Testis (tissue), 2 donors: Measurements from ENCODE around the gene CRB1.

Source experiments
- POLR2A ChIP-seq: fragments of 450-650 bp; IDR thresholded peaks from one replicate; pipeline ENCODE4 v1.6.1; 2017; ENCODE audit warnings: antibody characterized with exemption, mild to moderate bottlenecking, moderate library complexity
- TF ChIP-seq, protein P1 (sequence below), 3 experiments: fragments of 450-650 bp in 2 of 3; fragments of 200-600 bp in 1 of 3; sonication (generic) in 1 of 3; IDR thresholded peaks; one replicate each; pipeline ENCODE4 v1.5.1; 2016 to 2019; ENCODE audit warnings: antibody characterized with exemption in 3 of 3, mild to moderate bottlenecking in 2 of 3, moderate library complexity in 1 of 3

DNA sequence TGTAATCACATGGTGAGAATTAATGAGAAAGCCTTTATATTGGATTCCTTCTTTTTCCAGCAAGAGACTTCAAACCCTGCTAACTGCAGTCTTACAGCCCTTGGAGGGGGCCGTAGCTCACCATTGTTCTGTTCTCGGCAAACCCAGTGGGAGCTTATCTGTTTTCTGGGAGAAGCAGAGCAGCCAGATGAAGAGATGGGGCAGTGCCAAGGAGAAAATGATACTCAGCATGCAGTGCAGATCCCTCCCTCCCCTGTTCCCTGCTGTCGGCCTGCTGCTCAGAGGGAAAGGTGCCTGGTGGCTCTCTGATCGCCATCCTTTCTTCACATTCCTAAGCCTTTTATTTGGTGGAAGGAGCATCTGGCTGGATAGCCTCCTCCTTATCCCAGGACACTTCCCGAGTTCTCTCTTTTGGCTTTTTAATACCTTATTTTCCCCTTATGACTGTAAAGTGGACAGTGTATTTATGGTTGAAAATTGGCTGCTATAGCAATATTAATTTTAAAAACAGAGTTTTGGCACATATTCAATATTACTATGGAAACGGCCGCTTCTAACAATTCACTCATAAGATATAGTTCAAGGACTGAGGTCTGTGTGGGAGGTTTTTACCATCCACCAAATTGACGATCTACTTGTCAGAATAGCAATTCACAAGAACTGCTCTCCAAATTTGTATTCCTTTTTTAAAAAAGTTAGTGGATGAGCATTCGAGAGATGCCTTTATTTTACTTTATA is 203.4 kb downstream of the CRB1 start:
- TF ChIP-seq POLR2A: no peak
- TF ChIP-seq, protein P1, sequence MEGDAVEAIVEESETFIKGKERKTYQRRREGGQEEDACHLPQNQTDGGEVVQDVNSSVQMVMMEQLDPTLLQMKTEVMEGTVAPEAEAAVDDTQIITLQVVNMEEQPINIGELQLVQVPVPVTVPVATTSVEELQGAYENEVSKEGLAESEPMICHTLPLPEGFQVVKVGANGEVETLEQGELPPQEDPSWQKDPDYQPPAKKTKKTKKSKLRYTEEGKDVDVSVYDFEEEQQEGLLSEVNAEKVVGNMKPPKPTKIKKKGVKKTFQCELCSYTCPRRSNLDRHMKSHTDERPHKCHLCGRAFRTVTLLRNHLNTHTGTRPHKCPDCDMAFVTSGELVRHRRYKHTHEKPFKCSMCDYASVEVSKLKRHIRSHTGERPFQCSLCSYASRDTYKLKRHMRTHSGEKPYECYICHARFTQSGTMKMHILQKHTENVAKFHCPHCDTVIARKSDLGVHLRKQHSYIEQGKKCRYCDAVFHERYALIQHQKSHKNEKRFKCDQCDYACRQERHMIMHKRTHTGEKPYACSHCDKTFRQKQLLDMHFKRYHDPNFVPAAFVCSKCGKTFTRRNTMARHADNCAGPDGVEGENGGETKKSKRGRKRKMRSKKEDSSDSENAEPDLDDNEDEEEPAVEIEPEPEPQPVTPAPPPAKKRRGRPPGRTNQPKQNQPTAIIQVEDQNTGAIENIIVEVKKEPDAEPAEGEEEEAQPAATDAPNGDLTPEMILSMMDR (IDR thresholded peaks at IDR 0.05): no peak
